DMS114 treated with DMSO at 0.1 percent for 48 hours (cell line): ENCODE measurements around the gene RPS16.

Experiments used
- DNase-seq: peaks from one replicate; lab custom pipeline; 2025; ENCODE audit not compliant: unreplicated experiment; lab: John Stamatoyannopoulos, UW

RPS16 gene

DNA sequence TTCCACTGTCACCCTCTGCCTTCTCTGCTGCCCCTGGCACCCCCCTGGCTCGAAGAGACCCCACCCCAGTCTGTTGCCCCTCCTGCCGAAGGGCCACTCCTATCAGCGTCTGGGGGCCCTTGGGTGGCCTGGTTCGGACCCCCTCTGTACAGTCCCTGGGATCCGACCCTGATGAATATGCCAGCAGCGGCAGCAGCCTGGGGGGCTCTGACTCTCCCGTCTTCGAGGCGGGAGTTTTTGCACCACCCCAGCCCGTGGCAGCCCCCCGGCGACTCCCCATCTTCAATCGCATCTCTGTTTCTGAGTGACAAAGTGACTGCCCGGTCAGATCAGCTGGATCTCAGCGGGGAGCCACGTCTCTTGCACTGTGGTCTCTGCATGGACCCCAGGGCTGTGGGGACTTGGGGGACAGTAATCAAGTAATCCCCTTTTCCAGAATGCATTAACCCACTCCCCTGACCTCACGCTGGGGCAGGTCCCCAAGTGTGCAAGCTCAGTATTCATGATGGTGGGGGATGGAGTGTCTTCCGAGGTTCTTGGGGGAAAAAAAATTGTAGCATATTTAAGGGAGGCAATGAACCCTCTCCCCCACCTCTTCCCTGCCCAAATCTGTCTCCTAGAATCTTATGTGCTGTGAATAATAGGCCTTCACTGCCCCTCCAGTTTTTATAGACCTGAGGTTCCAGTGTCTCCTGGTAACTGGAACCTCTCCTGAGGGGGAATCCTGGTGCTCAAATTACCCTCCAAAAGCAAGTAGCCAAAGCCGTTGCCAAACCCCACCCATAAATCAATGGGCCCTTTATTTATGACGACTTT lies 27.1 kb downstream of the RPS16 start:
- DNase-seq = no peak

DNA sequence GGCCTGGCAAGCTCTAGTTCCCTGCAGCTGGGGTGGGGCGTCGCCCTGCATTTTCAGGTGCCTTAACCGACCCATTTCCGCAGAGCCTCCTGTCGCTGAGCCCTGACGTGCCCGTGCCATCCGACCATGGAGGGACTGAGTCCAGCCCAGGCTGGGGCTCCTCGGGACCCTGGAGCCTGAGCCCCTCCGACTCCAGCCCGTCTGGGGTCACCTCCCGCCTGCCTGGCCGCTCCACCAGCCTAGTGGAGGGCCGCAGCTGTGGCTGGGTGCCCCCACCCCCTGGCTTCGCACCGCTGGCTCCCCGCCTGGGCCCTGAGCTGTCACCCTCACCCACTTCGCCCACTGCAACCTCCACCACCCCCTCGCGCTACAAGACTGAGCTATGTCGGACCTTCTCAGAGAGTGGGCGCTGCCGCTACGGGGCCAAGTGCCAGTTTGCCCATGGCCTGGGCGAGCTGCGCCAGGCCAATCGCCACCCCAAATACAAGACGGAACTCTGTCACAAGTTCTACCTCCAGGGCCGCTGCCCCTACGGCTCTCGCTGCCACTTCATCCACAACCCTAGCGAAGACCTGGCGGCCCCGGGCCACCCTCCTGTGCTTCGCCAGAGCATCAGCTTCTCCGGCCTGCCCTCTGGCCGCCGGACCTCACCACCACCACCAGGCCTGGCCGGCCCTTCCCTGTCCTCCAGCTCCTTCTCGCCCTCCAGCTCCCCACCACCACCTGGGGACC lies 27.9 kb downstream of the RPS16 start:
- DNase-seq = no peak

DNA sequence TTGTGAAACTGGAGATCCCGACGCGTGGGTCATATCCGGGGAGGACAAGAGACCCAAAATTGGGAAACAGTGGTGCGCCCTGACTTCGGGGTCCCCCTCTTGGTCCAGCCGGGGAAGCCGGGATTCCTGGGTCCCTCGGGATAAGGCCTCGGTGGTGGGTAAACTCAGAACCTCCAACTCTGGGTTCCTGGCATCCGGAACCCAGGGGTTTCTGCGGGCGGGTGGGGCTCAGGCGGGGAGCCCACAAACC lies 28.4 kb downstream of the RPS16 start:
- DNase-seq = no peak

DNA sequence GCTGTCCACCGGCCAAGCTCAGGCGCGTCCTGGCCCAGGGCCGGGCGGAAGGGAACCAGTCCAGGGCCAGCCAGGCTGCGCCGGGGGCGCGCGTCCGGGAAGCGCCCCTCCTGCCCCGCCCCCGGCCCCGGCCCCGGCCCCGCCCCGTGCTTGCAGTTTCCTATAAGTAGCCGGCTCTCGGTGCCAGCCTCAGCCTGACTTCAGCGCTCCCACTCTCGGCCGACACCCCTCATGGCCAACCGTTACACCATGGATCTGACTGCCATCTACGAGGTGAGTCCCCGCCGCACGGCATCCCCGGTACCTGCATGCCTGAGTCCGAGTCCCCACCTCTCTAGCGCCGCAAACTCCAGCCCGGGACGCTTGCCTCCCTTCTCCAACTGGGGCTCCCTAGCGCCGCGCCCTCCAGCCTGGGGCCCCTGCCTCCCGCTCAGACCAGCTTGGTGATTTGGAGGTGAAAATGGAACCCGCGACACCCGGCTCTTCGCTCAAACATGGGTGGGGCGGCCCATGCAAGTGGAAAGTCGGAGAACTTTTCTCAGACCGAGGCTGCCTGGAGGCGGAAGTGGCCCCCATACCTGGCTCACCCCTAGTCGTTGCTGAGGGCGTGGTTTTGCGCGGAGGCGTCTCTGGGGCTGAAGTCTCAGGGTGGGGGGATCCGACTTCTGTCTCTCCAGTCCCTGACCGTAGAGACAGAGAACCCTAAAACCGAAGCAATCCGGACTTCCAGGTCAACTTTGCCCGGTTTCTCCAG lies 28.9 kb downstream of the RPS16 start, which contains the start of gene ZFP36:
ZFP36 (plus strand) TSS at position 192 of the 754 bp plus-strand sequence; CDS start at position 250, 58 bp downstream.
- DNase-seq = peak; percentile 68

DNA sequence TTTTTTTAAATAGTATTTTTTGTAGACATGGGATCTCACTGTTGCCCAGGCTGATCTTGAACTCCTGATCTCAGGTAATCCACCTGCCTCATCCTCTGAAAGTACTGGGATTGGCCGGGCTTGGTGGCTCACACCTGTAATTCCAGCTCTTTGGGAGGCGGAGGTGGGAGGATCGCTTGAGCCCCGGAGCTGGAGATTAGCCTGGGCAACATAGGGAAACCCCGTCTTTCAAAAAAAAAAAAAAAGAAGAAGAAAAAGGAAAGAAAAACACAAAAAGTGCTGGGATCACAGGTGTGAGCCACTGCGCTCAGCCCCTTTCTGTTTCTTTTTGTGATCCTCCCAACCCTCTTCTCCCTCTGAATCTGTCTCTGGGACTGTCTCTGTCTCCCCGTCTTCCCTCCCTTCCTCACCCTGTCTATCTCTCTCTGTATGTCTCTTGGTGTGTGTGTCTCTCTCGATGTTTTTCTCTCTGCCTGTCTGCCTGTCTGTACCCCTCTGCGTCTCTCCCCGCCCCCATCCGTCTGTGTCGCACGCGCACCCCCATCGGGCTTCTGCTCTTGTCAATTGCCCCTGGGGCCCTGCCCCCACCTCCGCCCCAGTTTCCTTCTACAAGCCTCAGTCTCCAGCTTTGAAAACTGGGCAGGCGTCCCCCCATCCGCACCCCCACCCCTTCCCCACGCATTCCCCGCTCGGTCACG lies 29.6 kb downstream of the RPS16 start:
- DNase-seq = peak; percentile 50

DNA sequence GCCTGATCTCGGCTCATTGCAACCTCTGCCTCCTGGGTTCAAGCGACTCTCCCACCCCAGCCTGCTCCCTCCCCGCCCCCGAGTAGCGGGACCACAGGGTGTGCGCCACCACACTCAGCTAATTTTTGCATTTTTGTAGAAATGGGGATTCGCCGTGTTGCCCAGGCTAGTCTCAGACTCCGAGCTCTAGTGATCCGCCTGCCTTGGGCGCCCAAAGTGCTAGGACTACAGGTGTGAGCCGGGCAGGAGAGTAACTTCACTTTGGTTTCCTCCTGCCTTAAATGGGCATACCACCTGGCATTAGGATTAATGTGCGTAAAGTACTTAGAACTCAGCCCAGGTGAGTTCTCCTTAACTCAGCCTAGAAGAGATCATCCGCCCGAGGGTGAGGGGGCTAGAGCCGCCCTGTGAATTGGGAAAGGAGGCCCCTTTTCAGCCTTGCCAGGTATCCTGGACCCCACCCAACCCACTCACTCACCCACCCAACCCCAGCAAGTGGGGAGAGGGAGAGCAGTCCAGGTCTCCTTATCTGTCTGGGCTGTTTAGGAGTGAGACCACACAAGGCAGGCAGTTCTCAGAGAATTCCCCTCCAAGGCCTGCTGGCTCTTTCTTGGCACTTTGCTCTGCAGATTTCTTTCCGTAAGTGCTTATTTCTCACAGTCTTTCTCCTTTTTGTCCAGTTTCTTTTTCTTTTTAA lies 30.3 kb downstream of the RPS16 start:
- DNase-seq = no peak

DNA sequence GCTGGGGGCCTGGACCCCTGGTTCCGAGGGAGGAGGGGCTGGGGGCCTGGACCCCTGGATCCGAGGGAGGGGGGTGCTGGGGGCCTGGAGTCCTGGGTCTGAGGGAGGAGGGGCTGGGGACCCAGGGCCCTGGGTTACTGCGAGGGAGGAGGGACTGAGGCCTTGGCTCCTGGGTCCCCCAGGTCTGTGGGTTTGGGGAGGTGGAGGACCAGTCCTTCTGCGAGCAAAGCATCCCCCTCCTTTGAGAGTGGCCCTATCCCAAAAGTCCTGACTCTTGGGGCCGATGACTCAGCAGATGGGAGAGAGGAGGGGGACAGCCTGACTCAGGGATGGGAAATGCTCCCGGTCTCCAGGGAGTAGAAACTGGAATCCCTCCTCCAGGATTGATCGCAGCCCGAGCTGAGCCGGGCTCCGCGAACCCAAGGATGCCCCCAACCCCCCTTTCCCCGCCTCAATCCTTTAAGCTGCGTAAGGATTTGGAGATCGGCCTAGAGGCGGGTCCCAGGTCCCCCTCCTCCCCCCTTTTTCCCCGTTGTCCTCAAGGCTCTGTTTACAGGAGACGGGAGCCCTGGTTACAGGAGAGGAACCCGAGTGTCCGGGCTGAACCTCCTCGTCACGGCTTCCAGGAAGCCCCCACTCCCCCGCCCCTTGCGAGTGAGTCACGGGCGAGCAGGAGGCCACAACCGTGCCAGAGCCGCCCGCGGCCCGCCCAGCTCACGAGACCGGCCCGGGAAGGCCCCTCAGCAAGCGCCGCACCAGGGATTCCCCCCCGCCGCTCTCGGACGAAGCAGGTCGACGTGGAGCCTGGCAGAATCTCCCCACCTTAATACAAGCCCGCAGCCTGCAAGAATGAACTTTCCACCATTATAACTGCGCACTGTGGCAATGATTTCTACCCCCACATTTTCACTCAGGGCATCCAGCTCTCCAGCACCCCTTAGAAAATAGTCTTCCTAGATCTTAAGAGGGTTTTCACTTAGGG lies 32.1 kb downstream of the RPS16 start:
- peak; percentile 23 for DNase-seq

DNA sequence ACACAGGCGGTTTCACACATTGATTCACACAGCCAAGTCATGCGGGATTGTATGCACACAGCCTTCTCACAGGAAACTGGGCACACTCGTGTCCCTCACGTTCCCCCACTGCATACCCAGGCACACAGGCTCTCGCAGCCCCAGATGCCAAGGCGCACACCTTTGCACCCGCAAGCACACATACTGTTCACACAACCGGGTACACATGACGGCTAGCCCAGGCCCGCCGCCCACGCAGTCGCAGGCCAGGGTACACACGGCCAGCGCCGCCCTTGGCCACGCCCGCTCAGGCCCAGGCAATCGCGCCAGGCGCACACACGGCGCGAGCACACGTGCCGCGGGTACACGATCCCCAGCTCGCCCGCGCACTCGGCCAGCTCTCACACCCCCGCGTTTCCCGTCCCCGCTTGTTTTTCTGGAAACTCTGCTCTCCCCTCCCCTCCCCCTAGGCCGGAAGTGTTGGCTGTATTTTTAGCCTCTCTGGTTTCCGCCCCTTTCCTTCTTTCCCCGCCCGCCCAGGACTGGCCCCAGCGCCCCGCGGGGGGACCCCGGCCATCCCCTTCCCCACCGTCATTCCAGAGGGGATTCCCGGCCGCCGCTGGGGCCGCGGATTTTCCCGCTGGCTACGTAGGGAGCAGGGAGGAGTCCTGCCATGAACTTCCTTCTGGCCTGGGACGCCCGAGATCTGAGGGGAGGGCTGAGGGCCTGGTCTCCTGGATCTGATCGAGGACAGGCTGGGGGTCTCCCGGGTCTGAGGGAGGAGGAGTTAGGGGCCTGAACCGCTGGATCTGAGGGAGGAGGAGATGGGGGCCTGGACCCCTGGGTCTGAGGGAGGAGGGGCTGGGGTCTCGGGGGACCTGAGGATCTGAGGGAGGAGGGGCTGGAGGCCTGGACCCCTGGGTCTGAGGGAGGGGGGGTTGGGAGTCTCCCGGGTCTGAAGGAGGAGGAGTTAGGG lies 33.1 kb downstream of the RPS16 start:
- peak; percentile 20 for DNase-seq

DNA sequence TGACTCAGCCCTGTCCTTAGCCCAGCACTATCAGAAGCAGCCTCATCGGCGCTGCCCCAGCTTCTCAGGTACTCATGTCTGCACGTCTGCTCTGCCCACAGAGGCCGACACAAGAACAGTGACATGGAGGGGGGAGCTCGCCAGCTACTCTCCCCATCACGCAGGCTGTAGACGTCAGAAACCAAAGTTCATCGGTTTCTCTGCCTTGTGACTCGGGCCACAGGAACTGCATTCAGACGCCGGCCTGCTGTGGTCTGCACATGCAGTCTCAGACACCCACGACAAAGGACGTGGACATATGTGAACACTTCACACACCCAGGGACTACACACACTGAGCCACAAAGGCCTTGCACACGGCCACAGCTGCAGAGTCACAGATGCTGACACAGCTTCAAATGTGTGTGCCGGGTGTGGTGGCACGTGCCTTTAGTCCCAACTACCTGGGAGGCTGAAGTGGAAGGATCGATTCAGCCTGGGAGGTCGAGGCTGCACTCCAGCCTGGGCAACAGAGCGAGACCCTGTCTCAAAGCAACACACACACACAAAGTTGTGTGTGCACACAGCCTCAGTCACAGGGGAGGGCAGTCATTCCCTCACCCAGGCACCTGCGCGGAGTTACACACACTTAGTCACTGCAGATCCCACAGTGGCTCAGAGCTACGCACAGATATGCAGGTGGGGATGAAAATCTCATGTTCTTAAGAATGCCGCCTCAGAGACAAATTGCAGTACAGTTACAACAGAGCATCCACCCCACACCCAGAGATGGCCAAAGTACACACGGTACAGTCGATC lies 34.0 kb downstream of the RPS16 start:
- DNase-seq = no peak

DNA sequence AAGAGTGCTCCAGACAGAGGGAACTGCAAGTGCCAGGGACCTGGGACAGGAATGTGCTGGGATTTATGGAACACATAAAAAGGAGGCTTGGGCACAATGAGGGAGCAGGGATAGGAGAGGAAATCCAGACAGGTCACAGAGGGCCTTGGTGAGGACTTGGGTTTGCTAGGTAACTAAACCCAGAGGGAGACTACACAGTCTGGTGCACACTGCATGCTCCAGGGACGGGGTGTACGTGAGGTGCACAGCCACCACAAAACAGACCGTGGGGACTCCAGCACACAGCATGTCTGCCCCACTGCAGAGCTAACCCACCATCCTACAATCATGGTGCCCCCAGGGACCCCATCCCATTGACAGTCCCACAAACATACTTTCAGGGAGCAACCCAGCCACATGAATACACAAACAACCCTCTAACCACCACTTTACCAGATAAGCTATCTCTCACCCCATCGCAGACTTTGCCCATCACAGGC lies 34.6 kb downstream of the RPS16 start:
- no peak for DNase-seq

DNA sequence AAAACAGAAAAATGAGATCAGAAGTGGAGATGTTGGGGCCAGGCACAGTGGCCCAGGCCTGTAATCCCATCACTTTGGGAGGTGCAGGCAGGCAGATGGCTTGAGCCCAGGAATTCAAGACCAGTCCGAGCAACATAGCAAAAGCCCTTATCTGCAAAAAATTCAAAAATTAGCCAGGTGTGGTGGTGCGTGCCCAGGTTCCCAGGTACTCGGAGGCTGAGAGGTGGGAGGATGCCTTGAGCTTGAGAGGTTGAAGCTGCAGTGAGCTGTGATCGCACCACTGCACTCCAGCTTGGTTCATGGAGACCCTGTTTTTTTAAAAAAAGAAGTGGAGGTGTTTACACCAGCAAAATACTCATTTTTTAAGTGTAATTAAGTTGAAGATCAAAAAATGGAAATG lies 35.7 kb downstream of the RPS16 start:
- DNase-seq = no peak

DNA sequence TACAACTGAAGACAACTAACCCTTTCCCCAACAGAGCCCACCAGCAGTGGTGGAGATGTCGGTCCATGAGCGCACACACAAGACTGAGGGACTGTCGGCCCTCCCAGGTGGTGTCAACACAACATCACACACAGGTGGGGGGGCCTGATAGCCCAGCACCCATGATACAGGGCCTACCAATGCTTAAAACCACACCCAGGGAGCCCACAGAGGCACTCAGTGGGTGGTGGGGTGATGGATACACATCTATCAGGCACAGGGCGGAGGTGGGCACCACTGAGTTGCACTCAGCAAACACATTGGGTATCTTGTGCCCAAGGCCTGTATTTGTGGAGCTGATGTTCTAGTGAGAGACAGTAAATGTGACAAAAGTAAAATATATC lies 36.1 kb downstream of the RPS16 start:
- no peak for DNase-seq

DNA sequence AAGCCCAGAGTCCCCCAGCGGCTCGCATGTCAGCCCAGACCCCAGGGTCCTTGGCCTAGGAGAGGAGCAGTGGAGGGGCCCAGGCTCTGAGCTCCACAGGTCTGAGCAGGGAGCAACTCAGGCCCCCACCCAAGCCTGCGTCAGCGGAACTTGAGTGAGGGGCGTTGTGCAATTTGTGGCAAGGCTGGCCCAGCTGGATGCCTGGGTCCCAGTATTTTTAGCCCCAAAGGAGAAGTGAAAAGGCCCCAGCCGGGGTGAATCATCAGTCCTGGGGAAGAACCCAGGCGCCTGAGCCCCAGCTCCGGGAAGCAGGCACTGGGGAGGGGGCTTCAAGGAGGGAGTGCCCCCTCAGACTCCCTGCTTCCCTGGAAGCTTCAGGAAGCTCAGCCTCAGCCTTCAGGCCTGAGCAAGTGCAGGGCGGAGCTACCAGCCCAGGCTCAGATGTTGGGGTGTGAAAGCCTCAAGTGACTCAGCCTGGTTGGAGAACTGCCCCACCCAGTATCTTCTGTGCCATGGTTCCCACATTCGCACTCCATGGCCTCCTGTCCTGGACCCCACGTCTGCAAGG lies 37.4 kb downstream of the RPS16 start:
- DNase-seq = no peak

DNA sequence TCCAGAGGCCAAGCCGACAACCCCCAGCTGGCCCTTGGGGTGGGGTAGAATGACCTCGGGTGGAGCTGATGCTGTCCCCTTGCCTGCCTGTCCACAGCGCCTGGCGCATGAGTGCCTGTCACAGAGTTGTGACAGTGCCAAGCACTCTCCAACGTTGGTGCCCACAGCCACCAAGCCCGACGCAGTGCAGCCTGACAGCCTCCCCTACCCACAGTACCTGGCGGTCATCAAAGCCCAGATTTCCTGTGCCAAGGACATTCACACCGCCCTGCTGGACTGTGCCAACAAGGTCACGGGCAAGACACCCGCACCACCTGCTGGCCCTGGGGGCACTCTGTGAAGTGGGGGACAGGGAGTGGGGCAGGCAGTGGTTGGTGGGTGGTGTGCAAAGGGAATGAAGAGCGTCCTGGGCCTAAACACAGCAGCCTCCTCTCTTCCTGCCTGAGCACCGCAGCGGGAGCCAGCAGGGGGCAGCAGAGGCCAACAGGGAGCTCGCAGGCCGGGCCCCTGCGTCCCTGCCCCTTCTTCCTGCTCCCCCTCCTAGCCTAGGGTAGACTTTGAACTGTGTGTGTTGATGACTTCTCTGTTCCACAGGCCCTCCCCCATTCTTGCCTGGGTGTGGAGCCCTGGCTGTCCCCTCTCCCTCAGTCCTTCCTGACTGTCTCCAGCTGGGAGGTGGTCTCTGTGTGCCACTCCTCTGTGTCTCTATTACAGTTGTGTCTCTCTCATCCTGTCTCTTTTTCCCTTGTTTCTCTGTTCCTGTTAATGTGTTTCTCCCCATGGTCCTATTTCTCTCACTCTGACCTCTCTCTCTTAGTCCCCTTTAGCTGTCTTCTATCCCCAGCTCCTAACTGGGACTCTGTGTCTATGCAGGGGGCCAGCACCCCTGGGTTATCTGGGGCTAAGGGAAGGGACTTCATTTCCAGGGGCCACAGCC lies 38.1 kb downstream of the RPS16 start:
- peak; percentile 42 for DNase-seq

DNA sequence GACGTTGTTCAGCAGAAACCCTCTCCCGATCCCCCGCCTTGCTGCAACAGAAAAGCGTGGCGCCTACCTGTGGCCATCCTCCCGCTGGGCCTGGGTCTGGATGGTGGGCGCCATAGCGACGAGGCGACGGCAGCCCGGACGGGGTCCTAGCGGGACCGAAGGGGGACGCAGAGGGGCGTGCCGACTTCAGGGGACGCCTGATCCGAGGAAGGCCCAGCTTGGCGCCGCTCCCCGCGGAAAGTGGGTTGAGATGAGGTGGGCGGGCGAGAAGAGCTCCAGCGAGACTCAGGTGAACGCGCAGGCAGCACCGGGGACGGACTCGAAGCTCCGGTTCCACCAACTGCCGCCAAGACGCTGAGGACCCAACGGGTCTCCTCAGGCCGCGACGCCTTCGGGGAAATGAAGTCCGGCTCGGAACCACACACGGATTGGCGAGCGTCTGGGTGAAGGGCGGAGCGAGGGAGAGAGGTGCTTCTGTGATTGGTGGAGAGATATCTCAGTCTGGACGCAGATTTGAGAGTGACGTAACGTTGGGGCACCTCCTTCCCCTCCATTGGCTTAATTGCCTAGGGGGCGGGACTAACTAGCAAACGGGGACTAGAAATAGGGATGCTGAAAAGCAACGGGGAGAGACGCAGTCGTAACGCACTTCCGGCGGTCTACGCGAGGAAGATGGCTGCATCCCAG lies 44.9 kb downstream of the RPS16 start, which contains the start of the genes MED29 and PAF1:
MED29 (plus strand) TSS at position 628 of the 687 bp plus-strand sequence; CDS start at position 673, 45 bp downstream.
PAF1 (minus strand) TSS at position 356 of the 687 bp plus-strand sequence; CDS start at position 114, 242 bp downstream.
- peak; percentile 100 for DNase-seq
